Posterior vena cava (tissue), 2 donors: ENCODE results near the gene SVOP. TPM values are rescaled to one million over a fixed set of nuclear protein-coding genes. Genes with fewer than 3 reads are reported as not detected.
"Not testable (repeated sequence)": the region's sequence is repeated elsewhere in the genome, so short reads cannot be mapped to it uniquely, and the experiment has no call there.

ENCODE experiments used
- DNase-seq: peaks from one replicate; pipeline ENCODE4 v3.0.0-alpha.2; 2020; ENCODE audit warnings: low spot score
- intact Hi-C, 2 donors: fragments of 100-400 bp; cut with DNase I; formaldehyde crosslinking; loops; one replicate each; pipeline versions ENCODE4 v1.14.1 to v1.14.2; 2022 to 2023
- total RNA-seq, 2 donors: library from RNA; stranded (reverse); fragmentation: NEBNext Ultra II Directional; extraction: Animal tissue kit (Norgen Biotek cat#: 25700); gene quantifications; one replicate each; pipeline ENCODE4 v1.2.1, GENCODE V29; 2021
- donor health status: DM: yes; HTN: yes; CAD: no.
- donor health status: DM: yes; HTN: yes; CAD: no.

Gene SVOP
- total RNA-seq, 2 donors from 2014 or later: not detected

DNA sequence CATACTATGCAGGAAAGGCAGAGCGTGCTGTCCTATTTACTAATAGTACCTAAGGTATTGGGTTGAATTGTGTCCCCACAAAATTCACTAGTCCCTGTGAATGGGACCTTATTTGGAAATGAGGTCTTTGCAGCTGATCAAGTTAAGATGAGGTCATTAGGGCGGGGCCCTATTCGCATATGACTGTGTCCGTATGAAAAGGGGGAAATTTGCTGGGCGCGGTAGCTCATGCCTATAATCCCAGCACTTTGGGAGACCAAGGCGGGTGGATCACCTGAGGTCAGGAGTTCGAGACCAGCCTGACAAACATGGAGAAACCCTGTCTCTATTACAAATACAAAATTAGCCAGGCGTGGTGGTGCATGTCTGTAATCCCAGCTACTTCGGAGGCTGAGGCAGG is 154.8 kb downstream of the SVOP start:
- DNase-seq: not testable (repeated sequence)
- intact Hi-C loops: loop anchor here in 1 of 2 donors (10.0 kb wide), 1 partner anchor 511 kb away; no protein-coding TSS in a partner anchor

DNA sequence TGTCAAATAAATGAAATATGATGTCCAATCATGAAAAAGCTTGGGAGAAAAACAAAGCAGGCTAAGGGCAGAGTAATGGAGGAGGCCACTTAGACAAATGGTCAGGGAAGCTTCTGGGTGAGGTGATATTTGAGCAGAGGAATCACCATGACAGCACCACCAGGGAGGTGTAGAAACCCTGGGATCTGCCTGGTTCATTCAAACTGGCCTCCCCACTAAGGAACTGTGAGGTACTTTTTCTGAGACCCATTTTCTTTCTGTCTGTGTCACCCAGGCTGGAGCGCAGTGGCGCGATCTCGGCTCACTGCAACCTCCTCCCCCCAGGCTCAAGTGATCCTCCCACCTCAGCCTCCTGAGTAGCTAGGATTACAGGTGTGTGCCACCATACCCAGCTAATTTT is 155.7 kb downstream of the SVOP start:
- DNase-seq: no peak
- intact Hi-C loops: loop anchor here in 1 of 2 donors (10.0 kb wide), 1 partner anchor 510 kb away; no protein-coding TSS in a partner anchor

DNA sequence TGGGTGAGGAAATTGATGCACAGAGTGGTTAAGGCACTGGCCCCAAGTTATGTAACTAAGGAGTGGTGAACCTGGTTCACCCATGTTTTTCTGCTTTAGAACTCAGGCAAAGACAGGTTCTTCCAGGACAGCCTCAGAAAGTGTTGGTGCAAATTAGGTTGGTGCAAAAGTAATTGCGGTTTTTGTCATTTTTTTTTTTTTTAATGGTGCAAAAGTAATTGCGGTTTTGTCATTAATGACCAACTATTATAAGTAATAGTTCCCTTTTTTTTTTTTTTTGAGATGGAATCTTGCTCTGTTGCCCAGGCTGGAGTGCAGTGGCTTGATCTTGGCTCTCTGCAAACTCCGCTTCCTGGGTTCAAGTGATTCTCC is 158.3 kb downstream of the SVOP start:
- intact Hi-C loops: loop anchor here in 1 of 2 donors (10.0 kb wide), 1 partner anchor 508 kb away; no protein-coding TSS in a partner anchor
- no peak for DNase-seq

DNA sequence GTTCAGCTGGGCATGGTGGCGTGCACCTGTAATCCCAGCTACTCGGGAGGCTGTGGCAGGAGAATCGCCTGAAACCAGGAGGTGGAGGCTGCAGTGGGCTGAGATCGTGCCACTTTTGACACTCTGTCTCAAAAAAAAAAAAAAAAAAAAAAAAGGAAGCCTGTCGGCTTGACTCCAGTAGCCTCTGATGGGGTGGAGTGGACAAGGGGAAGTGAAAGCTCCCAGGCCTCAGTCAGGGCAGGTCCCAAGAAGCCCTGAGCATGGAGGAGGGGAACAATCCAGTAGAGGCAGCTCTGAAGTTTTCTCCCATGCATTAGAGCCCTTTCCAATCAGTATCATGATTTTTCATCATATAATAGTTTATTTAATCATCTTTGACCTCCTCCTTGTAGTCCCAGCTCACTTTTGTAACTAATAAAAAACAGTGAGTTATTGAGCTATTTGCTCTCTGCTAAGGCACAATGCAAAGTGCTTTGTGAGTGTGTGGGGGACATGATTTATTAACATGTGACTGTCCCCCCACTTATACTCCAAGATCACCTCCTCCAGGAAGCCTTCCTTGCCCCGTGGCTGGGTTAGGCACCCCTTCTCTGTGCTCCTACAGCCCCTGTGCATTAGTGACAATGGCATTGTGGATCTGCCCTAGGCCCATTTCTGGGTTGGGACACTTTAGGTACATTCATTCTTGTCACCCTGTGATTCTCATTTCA is 158.8 kb downstream of the SVOP start:
- intact Hi-C loops: loop anchor here in 1 of 2 donors (10.0 kb wide), 1 partner anchor 507 kb away; no protein-coding TSS in a partner anchor
- no peak for DNase-seq

DNA sequence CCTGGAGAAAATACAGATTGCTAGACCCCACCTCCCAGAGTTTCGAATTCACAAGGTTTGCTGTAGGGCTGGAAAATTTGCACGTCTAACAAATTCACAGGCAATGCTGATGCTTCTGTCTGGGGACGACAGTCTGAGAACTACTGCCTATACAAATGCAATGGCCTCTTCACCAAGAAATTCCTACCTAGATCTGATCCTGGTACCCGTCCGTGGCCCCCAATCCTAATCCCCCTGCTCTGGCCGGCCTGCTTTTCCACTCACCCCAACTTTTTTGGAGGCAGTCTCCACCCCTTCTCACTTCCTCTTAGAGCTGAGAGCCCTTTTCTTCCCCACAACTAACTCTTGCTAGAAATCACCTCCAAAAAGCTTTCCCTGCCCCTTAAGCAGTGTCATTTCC is 160.4 kb downstream of the SVOP start:
- intact Hi-C loops: loop anchor here in 1 of 2 donors (10.0 kb wide), 1 partner anchor 506 kb away; no protein-coding TSS in a partner anchor
- no peak for DNase-seq

DNA sequence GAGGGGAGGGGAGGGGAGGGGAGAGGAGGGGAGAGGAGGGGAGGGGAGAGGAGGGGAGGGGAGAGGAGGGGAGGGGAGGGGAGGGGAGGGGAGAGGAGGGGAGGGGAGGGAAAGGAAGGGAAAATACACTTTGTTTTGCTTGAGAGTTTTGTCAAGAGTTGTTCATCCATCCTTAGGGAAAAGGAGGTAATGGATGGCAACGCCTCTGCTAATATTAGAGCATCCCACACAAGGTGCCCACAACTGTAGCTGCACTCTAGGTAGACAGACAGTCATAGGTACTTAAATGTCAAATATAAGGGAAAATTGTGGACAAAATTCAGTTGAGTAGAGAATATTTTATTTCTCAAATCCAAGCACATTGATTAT is 161.0 kb downstream of the SVOP start:
- DNase-seq: no peak
- intact Hi-C loops: loop anchor here in 1 of 2 donors (5.0 to 10.0 kb wide), 2 partner anchors 193 to 505 kb away; no protein-coding TSS in a partner anchor

DNA sequence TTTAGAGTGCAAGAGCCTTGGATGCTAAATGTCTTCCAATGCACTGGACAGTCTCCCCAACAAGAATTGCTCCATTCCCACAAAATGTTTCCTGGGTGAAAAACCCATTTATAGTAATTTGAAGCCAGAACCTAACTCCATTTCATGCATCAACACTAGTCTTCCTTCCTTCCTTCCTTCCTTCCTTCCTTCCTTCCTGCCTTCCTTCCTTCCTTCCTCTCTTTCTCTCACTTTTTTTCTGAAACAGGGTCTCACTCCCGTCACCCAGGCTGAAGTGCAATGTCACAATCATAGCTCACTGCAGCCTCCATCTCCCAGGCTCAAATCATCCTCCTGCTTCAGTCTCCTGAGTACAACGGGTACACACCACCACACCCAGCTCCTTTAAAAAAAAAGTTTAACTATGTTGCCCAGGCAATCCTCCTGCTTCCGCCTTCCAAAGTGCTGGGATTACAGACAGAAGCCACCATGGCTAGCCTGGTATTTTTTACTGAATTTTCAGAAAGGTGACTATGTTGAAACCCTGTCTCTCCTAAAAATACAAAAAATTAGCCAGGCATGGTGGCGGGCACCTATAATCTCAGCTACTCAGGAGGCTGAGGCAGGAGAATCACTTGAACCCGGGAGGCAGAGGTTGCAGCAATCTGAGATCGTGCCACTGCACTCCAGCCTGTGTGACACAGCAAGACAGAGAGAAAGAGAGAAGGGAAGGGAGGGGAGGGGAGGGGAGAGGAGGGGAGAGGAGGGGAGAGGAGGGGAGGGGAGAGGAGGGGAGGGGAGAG is 161.5 kb downstream of the SVOP start:
- intact Hi-C loops: loop anchor here in 1 of 2 donors (5.0 kb wide), 1 partner anchor 192 kb away; no protein-coding TSS in a partner anchor
- not testable (repeated sequence) for DNase-seq

DNA sequence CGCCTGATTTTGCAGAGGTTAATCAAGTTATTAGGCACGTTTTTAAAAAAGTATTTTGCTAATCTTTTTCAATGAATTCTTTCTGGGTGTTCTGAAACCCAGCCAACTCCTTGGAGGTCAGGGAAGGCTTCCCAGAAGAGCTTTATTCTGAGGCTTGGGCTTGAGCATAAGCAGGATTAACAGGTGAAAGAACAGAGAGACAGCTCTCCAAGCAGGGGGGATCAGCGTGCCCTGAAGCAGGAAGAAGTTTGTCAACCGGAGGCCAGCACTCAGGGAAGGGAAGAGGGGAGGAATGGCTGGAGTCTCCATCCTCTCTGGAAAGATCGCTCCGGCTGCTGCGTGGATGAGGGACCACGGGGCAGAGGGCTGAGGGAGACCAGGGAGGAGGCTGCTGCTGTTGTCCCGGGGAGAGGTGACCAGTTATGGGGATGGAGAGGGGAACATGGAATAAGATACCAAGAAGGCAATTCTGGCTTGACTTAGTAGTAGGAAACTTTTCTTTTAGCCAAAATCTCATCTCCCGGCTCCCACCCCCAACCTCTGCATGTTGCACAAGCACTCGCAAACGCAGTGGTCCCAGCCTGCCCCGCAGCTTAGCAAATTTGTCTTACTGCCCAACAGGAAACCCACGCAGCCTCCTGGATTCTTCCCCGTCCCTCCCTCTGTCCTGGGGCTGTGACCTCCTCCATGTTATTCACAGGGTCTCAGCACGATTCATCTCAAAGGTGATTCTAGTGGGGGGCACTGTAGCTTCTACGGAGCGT is 162.4 kb downstream of the SVOP start:
- intact Hi-C loops: loop anchor here in 1 of 2 donors (5.0 kb wide), 1 partner anchor 191 kb away; no protein-coding TSS in a partner anchor
- DNase-seq: no peak

Other genes with a start within 250 kb of the SVOP start
- gene SSH1, start 163.5 kb downstream of the SVOP start, total RNA-seq: 10 to 100 TPM; 34.7 to 43.9 TPM
- under 1 TPM in 1 of 2 donors, not detected in 1; 0.28 TPM for gene DAO, start 141.0 kb downstream of the SVOP start, total RNA-seq
- 1 to 10 TPM; 8.1 to 8.3 TPM for gene USP30, start 31.5 kb upstream of the SVOP start, total RNA-seq
- gene ALKBH2, start 72.4 kb upstream of the SVOP start, total RNA-seq: 10 to 100 TPM; 13.3 to 18.4 TPM
- 10 to 100 TPM; 10.3 to 11.1 TPM for gene UNG, start 76.5 kb upstream of the SVOP start, total RNA-seq
- 10 to 100 TPM; 29.4 to 49.7 TPM for gene ACACB, start 95.5 kb upstream of the SVOP start, total RNA-seq